HG03135 (cell line): ENCODE results near the gene GLIPR2.
A peak's percentile ranks its signal among the peaks of the same experiment; 100 is the strongest.
"Not testable (repeated sequence)": the region's sequence is repeated elsewhere in the genome, so short reads cannot be mapped to it uniquely, and the experiment has no call there.

ENCODE experiments used
- ATAC-seq: cut with Tn5 transposase; IDR thresholded peaks from one replicate; pipeline ENCODE4 v1.9.1; 2021; ENCODE audit warnings: mild to moderate bottlenecking, moderate library complexity; ENCODE audit not compliant: unreplicated experiment

The GLIPR2 gene, protein sequence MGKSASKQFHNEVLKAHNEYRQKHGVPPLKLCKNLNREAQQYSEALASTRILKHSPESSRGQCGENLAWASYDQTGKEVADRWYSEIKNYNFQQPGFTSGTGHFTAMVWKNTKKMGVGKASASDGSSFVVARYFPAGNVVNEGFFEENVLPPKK

GRCh38 chr9:36136272-36136893, at the start of gene GLIPR2:
GLIPR2 (plus strand) TSS chr9:36136733; CDS start chr9:36136779, 46 bp downstream.
- peak; percentile 96 for ATAC-seq

GRCh38 chr9:36087054-36087453, 49.5 kb upstream of the GLIPR2 start:
- ATAC-seq, result not testable (repeated sequence)

GRCh38 chr9:36088020-36088419, 48.5 kb upstream of the GLIPR2 start:
- no peak for ATAC-seq

DNA sequence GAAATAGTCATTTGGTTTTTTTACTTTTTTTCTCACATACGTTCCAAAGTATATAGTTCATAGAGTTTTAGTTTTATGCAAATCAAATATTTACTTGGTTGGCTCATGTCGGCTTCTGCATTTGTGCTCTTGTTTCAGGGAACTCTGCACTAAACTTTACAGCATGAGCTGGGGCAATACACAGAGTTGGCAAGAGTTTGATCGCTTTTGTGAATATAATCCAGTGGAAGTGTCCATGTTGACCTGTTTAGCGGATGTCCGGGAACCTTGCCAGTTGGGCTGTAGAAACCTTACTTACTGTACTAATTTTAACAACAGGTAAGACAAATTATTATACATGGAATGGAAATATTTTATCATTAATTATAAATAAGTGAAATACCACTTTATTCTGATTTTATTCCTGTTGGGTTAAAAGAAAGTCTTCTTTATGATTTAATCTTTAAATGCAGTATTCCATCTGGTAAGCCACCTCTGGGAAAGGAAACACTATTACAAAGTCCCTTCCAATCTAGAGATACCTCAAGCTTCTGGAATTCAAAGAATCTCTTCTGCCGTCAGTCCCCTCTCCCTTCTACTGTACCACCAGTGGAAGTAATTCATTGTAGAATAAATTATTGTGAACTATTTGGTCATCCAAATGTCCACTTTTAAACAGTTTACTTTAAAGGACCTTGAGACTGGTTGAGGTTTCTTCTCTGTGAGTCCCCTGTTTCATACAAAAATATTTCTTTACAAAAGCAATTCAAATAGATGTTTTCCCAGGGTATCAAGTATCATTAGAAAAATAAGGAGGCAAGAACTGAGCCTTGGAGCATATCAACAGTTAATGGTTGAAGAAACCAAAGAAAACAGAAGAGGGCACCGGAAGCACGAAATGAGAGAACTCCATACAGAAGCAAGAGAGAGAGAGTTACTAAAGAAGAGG, 45.2 kb upstream of the GLIPR2 start:
- ATAC-seq, result no peak

- no peak for ATAC-seq
Measured at GRCh38 chr9:36092014-36092413, 44.5 kb upstream of the GLIPR2 start.

DNA sequence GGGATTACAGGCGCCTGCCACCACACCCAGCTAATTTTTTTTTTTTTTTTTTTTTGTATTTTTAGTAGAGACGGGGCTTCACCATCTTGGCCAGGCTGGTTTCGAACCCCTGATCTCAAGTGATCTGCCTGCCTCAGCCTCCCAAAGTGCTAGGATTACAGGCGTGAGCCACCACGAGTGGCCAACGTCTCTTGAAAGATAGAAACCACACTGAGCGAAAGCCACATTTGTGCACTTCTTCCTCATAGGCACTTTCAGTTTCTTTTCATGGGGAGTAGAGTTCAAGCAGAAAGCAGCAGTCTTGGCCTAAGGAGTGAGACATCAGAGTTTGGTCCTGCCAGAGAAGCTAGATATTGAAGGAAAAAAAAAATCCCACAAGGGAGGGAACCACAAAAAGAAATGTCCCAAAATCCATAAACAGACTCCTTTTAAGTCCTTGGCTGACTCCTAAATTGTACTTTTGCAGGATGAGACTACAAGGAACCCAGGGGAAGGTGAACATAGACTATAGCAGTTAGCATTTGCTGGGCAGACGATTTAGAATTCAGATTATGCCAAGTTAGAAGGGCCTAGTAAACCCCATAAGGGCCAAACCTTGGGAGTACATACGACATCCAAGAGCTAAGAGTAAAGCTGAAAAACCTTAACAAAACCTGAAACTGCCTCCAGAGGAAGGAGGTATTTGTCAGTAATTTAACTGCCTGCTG, 43.9 kb upstream of the GLIPR2 start:
- peak; percentile 90 for ATAC-seq

GRCh38 chr9:36093384-36093783, 43.1 kb upstream of the GLIPR2 start:
- ATAC-seq, result no peak

- ATAC-seq, result no peak
Measured at GRCh38 chr9:36099718-36100117, 36.8 kb upstream of the GLIPR2 start.

DNA sequence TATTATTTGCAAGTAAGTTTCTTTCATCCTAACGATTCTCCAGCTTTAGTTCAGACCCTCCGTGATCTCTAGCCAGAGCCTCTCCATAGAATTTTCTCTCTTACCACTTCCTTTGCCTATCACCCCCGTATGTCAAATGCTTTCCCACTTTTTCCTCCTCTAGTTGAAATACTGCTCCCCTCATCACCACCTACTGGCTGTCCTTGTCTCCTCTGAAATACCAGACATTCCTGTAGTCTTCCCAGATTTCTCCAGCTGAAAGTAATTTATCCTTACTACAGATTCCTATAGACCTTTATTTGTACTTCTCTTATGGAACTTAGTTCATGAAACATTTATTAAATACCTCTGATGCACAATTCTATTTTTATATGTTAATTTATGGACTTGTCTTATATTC, 36.0 kb upstream of the GLIPR2 start:
- no peak for ATAC-seq

GRCh38 chr9:36101916-36102741, 34.4 kb upstream of the GLIPR2 start:
- no peak for ATAC-seq

DNA sequence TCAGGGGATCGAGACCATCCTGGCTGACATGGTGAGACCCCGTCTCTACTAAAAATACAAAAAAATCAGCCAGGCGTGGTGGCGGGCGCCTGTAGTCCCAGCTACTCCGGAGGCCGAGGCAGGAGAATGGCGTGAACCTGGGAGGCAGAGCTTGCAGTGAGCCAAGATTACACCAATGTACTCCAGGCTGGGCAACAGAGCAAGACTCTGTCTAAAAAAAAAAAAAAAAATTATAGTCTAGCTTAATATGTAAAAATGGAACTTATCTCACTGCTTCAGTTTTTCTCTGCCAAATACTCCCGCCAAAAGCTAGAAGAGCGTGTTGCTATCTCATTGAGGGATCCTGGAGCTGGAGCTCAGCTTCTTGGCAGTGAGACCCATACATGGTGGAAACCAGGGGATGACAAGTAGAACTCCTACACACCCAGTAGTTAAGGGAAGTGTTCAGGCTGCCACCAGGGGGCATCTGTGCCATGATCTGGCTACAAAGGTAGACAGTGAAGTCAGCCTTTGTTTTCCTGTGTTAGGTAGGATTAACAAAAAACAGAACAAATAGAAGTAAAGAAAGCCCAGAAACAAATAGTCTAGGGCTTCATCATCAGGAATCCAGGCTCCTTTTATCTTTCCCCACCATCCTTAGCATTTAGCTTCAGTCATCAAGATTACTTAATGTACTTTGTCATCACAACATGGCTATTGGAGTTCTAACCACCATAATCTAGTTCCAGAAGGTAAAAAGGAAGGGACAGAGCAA, 33.6 kb upstream of the GLIPR2 start:
- no peak for ATAC-seq

DNA sequence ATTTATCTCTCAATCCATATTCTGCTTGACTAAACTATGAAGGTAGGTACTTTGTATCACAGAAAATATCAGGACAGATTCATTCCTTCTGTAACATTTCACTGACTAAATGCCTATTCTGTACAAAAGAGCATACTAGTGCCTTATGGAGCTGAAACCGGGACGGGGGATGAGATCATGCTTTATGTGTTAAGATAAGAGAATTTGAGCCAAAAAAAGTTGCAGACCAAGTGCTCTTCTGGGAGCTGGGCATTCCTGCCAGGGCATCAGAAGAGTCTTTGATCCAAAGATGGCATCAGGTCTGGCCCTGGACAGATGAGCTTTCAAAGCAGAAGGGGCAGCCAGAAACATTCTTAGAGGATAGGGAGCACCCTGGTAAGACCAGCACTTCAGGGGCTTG, 27.5 kb upstream of the GLIPR2 start:
- no peak for ATAC-seq

GRCh38 chr9:36110434-36110833, 26.1 kb upstream of the GLIPR2 start:
- no peak for ATAC-seq

DNA sequence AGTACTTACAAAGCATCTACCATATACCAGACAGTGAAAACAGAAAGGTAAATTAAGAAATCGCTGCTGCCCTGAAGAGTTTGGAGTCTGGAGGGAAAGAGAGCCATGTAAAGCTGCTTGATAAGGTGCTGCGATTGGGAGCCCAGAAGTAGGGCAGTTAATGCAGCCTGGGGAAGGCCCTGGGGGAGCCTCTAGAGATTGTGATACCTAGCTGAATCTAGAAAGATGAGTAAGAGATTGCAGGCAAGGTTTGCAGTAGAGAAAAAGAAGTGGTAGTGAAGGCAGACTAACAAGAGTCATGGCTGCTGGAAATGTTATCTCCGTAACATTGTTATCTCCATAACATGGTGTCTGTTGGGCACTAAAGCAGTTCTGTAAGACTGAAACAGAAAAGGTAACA, 24.0 kb upstream of the GLIPR2 start:
- no peak for ATAC-seq

DNA sequence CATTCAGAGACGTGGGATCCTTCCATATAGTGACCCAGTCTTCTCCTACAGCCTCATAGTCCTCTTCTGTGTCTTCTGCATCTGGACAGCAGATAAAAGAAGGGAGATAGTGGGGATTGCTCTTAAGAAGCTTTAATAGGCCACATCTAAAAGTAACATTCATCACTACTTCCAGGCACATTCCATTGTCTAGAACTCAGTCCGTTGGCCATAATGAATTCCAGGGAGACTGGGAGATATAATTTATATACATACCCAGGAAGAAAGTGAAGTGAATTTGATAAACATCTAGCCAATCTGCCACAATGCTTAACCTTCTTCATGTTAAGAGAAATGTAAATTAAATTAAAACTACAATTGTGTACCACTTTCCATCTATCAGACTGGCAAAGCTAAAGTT, 22.5 kb upstream of the GLIPR2 start:
- no peak for ATAC-seq

DNA sequence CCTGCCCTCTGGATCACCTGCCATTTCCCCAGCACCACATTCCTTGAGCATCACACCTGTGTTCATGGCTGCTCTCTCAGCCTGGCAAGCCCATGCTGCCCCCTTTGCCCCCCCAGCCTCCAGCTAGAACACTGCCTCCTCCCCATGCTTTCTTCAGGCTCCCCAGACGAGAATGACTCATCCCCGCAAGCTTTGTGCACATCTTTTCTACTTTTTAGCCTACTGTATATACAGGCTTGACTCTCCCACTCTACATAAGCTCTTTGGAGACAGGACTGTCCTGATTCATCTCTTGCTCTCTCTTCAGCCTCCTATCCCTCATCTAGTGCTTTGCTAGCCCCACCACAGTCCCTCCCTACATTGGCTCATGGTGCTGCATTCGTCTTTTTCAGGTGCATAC, 19.9 kb upstream of the GLIPR2 start:
- ATAC-seq, result no peak

DNA sequence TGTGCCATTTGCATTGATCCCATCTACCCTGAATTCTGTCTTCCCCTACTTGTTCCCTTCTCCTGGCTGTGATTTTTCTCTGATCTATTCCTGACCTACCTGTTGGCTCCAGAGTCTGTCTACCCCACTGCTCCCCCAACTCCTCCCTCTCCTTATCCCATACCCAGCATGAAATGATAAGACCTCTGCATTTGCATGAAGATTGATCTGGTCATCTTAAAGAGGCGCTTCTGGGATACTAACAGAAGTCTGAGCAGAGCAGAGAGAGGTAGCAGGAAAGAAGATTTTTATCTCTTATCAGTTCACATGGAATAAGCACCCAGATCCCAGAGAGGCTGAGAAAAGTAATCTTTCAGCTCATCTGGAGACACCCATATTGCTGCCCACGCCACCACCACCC, 18.3 kb upstream of the GLIPR2 start:
- no peak for ATAC-seq

DNA sequence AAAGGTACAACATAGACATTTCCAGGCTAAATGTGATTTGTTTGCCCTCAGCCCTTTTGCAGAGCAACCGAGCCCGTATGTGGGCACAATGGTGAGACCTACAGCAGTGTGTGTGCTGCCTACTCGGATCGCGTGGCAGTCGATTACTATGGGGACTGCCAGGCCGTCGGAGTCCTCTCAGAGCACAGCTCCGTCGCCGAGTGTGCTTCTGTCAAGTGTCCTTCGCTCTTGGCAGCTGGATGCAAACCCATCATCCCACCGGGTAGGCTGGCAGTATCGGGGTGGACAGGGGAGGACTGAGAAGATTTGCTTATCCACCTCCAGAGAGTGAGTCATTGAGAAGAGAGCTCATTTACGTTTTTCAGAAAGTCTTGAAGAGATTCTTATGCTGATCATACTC, 17.8 kb upstream of the GLIPR2 start:
- no peak for ATAC-seq

DNA sequence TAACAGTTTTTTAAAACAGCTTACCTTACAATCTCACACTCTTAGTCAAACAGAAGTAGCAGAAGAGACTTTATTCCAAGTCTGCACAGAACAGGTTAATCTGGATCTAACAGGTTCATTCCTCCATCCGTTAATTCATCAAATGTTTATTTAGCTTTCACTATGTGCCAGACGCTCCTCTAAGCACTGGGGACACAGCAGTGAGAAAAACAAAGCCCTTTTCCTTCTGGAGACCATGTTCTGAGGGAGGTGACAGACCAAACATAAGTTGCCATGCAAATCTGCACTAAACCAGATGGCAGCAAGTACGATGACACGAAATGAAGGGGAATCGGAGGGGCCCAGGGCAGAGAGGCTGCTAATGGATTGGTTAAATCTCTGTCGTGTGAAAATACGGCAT, 17.1 kb upstream of the GLIPR2 start:
- no peak for ATAC-seq

DNA sequence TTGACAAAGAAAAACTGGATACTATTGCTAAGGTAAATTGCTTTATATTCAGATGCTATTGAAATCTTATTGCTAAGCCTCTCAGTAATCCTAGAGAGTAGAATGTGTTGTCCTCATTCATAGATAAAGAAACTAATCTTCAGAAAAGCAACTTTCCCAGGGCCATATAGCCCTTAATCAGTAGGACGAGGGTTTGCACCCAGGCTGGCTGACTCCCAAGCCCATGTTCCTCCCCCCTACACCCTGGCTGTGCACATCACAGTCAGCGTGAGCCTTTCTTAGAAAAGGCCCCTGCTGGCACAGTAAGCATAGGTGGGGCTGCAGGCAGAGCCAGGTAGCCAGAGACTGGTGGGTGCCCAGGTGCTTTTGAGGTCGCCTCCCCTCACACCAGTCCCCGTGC, 15.8 kb upstream of the GLIPR2 start:
- ATAC-seq, result no peak
